GM18858 (cell line): ENCODE data around the gene TIRAP.

Experiments used
- ATAC-seq: cut with Tn5 transposase; IDR thresholded peaks from one replicate; pipeline ENCODE4 v1.9.1; 2021; ENCODE audit not compliant: unreplicated experiment

The TIRAP gene

DNA sequence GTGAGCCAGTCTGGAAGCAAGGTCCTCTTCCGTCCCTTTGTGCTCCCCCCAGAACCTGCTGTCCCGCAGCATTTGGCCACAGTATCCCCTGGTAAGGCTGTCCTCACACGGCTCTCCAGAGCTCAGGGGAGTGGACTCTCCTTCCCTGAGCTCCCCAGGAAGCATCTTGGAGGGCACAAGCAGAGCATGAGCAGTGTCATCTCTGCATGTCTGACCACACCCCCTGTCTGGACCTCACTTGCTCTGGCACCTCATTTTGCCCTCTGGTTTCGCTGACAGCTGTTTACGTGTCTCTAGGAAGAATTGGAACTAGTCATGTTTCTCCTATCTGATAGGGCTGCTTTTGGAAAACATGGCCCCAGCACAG is 36.5 kb downstream of the TIRAP start:
- ATAC-seq, result no peak

DNA sequence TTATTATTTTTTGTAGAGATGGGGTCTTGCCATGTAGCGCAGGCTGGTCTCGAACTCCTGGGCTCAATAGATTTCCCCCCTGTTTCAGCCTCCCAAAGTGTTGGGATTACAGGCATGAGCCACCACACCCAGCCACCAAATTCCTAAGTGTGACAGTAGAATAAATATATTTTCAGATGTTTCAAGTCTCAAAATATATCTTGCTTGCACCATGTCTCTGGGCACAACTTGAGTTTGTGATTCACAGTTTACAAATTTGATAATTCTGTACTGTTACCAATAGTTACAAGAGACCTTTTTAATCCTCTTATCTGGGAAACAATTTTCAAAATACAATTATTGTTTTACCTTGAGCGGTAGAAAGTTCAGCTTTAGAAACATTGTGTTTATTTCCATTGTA is 40.1 kb downstream of the TIRAP start:
- ATAC-seq, result no peak

DNA sequence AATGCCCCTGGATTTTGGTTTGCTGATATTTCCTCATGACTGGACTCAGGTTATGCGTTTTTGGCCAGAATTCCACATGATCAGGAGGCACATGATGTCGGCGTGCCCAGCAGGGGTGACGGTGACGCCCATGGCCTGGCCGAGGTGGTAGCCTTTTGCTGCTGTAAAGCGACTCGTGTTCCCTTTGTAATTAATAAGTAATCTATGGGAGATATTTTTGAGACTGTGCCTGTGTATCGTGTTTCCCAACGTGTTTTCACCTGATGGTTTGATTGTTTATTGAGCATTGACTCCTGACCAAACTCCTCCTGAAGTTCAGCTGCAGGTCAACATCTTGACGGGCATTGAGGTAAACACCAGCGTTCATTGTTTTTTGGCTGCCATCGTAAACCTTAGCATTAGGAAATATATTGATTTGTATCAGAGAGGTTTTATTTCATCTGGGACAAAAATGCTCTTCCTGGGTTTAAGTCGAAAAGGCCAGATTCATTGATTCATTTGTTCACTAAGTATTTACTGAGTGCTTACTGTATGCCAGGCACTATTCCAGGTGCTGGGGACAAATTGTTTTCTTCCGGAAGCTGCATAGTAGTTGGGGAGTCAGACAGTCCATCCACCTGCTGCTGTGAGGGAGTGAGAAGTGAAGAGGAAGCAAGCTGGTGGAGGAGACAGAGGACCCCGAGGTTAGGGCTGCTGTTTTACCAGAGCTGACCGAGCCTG is 44.5 kb downstream of the TIRAP start:
- ATAC-seq, result no peak

DNA sequence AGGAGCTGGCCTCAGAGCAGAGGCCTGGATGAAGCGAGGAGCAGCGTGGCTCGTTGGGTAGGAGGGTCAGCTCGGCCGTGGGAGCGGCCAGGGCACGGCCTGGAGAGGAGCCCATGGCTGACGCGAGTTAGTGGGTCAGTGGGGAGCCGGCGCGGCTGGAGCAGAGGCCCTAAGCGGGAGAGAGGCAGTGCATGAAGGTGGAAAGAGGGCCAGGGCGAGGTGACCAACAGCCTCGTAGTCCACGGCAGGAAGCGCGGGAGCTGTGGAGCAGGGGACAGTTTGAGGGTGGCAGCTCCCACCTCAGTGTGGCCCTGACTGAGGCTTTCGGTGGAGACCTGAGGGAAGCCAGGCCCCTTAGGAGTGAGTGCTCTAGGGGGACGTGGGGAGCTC is 45.1 kb downstream of the TIRAP start:
- ATAC-seq, result no peak

DNA sequence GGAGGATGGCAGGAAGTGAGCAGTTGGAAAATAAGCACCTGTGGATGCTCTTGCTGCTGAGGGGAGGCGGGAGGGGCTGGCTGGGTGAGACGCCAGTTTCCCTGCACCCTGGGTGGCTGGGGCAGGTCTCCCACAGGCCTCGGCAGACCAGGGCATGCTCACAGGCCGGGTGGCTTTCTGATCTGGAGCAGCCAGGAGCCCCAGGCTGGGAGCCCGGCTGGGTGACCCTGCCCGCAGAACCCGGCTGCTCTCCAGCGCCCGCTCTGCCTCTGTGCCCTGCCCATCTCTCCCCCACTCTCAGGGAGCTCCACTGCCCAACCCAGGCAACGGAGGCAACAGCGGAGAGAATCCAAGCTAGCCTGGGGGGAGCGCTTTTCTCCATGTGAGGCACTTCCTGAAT is 45.6 kb downstream of the TIRAP start:
- ATAC-seq, result no peak

DNA sequence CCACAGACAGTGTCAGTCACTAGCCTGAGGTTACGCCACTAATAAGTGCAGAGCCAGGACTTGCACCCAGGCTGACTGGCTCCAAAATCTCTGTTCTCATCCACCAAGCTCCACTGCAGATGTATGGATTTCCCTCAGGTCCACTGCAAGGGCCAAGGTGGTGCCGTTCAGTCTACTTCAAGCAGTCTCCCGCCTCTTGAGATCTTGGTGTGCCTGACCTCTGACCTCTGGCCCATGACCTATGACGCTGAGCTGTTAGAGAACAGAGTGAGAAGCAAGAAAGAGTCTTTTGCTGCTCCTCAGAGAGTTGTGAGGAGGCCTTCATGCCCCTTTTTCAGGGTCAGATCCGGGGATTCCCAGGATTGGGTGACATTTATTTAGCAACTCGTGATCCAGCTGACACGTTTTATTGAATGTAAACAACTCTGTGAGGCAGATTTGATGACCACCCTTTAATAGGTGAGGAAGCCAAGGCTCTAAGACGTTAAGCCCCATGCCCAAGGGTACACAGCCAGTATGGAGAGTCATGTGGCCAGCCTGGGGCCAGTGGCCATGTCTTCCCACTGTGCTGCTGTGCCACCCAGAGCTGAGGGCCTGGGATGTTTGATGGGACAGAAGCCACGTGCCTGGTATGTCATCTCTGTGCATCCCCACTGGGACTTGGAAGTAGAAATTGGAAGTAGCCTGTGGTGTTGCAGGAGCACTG is 46.2 kb downstream of the TIRAP start:
- ATAC-seq, result no peak

DNA sequence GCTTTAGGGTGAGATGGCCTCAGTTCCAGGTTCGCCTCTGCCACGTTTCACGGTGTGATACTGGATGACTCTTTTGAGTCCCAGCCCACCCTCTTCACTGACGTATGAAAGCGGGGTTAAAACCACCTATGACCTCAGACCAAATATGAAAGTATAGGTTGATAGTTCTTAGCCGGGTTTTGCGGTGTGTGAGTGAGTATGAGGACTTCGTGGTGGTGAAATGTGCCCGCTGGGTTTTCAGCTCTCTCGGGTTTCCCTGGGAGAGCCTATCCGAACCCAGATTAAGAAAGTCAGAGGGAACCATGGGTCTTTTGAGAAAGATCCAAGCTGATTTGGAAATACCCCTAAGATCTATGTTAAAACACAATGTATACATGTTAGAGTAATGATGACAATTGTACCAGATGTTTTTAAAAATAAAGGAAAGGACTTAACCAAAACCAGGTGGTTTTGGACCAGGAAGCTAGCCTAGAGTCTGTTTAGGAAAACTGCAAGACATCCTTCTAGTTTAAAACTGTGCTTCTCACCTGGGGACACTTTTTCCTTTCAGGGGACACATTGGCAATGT is 46.8 kb downstream of the TIRAP start:
- ATAC-seq, result no peak

DNA sequence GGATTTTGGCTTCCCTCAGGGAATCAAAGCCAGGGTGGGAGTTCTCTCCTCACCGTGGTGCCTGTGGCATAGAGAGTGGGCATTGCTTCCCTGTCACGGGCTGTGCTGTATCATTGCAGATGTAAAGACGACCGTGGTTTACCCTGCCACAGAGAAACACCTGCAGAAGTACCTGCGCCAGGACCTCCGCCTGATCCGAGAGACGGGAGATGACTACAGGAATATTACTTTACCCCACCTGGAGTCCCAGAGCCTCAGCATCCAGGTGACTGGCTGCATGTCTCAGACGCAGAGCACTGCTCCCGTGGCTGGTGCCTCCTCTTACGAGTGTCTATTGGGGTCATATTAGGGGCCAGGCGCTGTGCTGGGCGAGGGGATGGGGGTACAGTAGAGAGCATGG is 48.4 kb downstream of the TIRAP start:
- no peak for ATAC-seq

DNA sequence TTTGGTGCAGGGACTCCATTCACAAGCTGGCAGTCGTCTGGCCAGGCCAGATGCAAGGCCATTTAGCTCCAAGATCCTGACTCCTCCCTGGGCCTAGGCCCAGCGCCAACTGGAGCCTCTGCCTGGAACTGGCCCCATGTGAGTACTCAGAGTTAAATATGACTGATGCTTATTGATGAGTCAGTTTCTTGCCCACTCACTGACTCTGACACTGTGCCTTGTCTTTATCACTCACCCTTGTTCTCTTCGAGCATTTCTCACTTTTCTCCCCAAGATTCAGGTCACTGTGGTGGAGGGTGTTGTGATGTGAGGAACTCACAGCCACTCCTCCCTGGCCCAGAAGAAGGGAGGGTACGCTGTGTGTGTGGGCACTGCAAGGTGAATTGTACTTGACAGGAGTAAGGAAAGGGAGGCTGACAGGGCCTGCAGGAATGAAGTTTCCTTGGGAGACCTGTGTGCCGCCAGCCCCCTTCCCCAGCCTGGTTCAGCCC is 49.4 kb downstream of the TIRAP start:
- no peak for ATAC-seq

DNA sequence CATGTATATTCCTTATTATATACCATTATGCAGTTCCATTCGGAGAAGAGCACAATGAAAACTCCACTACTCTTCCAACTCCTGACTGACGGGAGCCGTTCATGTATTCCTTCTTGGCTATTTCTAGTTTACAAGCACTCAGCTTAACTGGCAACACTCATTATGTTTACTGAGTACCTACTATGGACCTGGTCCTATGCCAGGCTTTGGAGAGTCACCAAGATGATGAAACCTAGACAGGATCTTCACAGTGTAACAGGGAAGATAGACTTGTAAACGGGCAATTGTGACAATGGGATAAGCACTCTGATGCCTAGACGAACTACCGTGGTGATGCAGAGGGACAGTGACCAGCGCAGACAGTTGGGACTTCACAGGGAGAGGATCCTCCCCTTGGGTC is 50.2 kb downstream of the TIRAP start:
- ATAC-seq, result no peak

DNA sequence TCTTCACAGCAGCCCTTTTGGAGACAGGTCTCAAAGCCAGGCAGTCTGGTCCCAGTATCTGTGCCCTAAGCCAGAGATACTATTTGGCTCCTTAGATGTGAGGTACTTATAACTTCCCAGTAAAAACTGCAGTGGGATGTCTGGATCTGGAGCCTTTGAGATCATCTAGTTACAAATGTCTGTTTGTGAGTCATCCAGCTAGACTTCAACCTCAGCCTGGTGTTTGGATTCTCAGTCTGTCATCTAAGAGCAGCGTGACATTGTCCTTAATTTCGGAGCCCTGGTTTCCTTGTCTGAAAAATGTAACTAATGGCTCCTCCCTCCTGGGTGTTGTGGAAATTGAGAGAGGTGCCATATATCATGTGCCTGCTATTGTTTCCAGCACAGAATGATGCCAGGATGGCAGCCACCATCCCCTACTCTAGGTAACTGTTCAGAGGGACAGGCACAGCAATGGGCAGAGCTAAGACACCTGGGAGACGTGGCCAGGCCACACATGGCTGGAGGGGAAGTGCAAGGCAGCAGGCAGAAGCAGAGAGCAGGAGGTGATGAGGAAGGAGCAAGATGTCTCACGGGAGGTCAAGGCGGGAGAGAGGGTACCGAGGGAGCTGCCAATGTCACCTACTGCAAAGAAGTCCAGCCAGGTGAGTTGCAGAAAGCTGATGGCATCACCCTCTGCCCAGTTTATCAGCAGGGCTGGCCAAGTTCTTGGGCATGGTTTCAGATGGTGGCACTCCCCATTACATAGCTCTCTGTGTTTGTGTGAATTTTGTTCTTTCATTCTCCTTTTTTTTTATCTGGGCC is 52.0 kb downstream of the TIRAP start:
- ATAC-seq, result no peak

DNA sequence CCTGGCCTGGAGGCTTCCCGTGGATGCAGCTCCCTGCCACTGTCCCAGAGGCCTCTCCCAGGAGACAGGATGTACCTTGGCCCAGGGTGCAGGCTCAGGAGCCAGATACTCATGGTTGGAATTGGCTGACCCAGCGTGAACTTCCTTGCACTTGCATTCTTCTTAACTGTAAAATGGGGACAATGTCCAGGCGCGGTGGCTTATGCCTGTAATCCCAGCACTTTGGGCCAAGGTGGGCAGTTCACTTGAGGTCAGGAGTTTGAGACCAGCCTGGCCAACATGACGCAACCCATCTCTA is 52.5 kb downstream of the TIRAP start:
- no peak for ATAC-seq

DNA sequence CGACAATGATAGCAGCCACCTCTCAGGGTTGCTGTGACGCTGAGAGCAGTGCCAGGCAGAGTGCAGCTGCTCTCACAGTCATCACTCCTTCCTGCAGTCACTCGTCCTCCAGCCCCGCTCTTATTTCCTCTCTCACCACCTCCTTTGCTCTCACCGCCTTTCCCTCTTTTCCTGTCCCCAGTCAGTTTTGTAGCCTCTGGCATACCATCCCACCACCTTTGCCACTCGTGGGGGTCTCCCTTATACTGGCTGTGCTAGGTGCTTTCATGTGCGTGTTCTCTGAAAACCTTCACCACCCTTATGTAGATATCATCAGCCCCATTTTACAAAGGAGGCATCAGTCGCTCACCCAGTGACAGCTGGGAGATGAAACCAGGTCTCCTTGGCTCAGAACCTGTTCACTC is 53.2 kb downstream of the TIRAP start:
- ATAC-seq, result no peak

DNA sequence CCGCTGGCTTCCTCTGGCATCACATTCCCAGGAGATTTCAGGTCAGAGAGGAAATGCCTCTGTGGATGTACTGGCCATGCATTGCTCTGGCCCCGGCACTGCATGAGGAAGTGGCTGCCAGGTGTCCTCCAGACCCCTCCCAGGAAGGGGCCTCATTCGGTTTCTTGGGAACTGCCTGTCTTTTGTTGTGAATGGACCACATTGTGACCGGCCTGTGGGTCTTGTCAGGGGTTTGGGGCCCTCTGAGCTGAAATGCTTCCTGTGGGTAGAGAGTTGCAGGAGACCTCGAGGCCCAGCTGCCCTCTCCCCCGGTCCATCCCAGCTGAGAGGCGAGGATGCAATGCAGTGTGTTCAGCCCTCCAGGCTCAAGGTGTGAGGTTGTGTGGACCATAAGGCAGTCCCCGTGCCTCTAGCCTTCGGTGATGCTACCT is 53.8 kb downstream of the TIRAP start:
- no peak for ATAC-seq

DNA sequence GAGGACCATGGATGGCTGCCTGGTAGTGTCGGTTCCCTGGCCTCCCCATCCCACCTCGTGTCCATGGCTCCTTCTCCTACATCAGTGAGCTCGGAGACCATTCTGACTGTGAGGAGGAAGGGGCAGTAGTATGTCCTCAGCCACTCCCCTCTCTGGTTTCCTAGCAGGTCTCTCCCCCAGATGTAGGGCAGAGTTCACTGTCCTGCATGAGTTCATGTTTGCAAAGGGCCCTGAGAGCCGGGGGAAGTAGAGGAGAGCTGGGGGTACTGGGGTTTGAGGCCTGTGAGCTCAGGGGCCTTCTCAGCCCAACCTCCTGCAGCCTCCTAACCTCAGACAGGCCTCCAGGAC is 54.2 kb downstream of the TIRAP start:
- ATAC-seq, result no peak

DNA sequence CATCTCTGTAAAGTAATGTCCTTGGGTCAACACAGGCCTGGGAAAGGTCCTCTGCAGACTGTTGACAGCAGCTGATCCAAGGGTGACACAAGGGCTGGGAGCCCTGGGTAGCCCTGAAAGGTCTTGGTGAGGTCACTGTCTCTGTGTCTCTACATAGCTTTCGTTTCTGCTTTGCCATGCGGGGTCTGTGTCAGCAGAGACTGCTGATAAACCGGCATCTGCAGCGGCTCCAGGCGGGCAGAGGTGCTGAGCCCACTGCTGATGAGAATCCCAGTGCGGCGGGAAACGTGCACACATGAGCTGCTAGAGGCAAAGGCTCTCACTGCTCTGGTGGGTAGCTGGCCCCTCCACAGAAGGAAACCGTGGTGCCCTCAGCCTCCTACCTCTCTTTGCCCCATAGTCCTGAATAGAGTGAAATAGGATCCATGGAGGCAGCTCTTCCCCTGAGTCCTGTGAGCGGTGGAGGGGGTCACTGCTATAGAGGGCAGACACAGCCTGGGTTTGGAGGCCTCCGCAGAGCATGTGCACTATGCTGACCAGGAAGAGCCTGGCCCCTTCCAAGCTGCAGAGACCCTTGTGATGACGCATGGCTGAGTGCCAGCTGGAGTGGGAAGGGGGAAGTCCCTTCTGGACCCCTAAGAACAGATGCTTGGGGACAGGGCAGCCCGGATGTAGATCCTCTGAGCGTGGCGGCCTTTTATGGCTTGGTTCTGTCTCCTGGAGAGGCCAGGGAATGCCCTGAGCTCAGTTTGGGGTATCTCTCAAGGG is 54.8 kb downstream of the TIRAP start:
- ATAC-seq, result no peak

DNA sequence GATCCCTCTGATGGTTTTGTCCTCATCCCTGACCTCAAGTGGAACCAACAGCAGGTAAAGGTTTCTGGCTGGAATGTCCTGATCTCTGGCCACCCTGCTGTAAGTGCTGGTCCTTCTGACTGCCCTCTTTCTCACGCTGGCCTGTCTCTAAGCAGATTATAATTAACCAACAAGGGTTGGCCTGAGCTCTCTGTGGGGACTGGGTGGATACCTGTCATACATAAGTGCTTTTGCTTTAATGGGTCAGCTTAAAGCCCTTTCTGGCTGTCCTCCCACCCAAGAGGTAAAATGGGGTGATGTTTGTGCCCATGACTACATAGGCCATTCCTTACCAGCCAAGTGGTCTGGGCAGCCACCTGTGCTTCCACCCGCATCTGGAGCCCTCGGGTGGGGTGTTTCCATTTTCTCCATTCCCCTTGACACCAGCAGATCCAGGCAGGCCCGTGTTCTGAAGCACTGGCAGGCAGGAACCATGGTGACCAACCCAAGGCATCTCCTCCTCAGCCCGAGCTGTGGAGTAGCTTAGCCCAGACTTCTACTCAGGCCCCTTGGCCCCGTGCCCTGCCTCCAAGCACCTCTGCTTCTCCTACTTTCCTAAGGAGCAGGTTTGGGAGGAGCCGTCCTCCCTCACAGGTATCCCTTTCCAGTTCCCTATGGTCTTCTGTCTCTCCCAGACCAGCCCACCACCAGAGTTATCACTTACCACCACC is 55.6 kb downstream of the TIRAP start:
- ATAC-seq, result no peak

DNA sequence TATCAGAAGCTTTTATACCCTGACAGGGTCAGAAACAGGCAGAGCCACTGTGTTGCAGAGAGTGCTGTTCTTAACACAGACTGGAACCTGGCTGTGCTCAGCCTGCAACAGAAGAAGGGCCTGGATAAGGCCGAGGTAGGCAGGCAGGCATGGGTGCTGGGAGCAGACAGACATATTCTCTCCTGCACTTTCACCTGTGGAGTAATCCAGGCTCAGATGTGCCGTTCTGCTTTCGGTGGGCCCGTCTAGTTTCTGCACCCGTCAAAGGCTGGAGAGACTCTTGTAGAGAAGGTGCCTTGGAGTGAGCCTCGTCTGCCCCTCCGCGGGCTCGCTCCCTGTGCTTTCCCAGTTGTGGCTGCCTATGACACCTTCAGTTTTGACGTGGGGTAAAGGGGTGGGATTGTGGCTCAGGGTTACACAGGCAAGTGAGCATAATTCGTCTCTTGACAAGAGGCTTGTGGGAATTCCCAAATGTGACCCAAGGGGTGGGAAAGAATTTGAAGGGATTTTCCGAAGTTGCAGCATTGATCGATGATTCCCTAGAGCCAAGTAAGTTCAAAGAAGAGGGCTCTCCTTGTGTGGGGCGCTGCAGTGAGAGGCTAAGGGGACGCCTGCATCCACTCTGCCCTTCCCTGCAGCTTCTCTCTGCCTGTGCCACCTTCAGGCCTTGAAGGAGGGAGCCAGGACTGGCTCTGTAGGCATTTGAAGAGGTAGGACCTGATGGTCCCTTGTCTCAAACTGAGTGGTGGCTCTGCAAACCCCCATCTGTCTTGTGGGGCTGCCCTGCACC is 56.4 kb downstream of the TIRAP start:
- ATAC-seq, result no peak

DNA sequence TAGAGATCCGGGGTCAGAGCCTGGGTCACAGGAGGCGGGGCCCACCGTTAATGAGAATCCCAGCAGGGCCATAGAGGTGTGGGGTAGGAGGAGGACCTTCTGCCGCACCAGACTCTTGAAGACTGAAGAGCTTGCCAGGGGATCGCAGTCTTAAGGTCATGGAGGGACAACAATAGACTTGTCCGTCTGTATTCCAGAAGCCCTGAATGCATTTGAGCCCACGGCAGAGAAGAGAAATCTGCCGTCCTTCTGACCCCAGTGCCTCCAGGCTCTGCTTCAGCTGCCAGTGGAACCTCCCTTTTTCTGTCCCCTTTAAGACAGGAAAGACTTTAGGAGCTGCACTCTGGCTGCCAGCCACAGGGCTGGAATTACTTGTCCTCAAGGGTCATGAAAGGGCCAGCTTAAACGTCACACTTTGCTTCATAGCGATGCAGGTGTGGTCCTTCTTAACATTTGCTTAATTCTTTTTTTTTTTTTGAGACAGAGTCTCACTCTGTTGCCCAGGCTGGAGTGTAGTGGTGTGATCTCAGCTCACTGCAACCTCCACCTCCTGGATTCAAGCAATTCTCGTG is 57.1 kb downstream of the TIRAP start:
- ATAC-seq, result no peak
